Neural progenitor cell (in vitro differentiated cells): Measurements from ENCODE around the gene NR4A3. TPM values are rescaled to one million over a fixed set of nuclear protein-coding genes. Genes with fewer than 3 reads are reported as not detected.

Experiments used
- DNase-seq: peaks from one replicate; pipeline ENCODE4 v3.0.0-alpha.2; 2016; ENCODE audit warnings: low spot score
- H2AFZ ChIP-seq: fragments of 200-600 bp; sonication (generic); replicated peaks from 2 replicates; pipeline ENCODE4 v1.6.1; 2016; ENCODE audit warnings: antibody characterized with exemption
- H3F3A ChIP-seq: fragments of 200-600 bp; sonication (generic); 2 replicates; pipeline ENCODE4 v1.6.1; 2016; ENCODE audit warnings: antibody characterized with exemption, low read depth
- H3K27ac ChIP-seq: fragments of 200-600 bp; sonication (generic); 2 replicates; pipeline ENCODE4 v1.5.1; 2016; ENCODE audit warnings: mild to moderate bottlenecking
- H3K27me3 ChIP-seq: fragments of 200-600 bp; sonication (generic); 2 replicates; pipeline ENCODE4 v1.6.1; 2016; ENCODE audit warnings: mild to moderate bottlenecking, moderate library complexity
- H3K36me3 ChIP-seq: fragments of 200-600 bp; sonication (generic); 2 replicates; pipeline ENCODE4 v1.5.1; 2016
- H3K4me1 ChIP-seq: fragments of 200-600 bp; sonication (generic); 2 replicates; pipeline ENCODE4 v1.6.1; 2016; ENCODE audit warnings: mixed run types
- H3K4me2 ChIP-seq: fragments of 200-600 bp; sonication (generic); 2 replicates; pipeline ENCODE4 v1.6.1; 2016
- H3K4me3 ChIP-seq: fragments of 200-600 bp; sonication (generic); 2 replicates; pipeline ENCODE4 v1.5.1; 2016
- H3K79me2 ChIP-seq: fragments of 200-600 bp; sonication (generic); 2 replicates; pipeline ENCODE4 v1.6.1; 2016; ENCODE audit warnings: low read depth
- H3K9ac ChIP-seq: fragments of 200-600 bp; sonication (generic); 2 replicates; pipeline ENCODE4 v1.6.1; 2016
- H3K9me3 ChIP-seq: fragments of 200-600 bp; sonication (generic); 2 replicates; pipeline ENCODE4 v1.5.1; 2016; ENCODE audit warnings: low read depth
- H4K20me1 ChIP-seq: fragments of 200-600 bp; sonication (generic); 2 replicates; pipeline ENCODE4 v1.6.1; 2016; ENCODE audit warnings: low read depth
- H3K27ac Mint-ChIP-seq: 3 replicates; pipeline ENCODE4 v1.8.0; 2021; ENCODE audit warnings: mixed read lengths
- H3K27me3 Mint-ChIP-seq: 2 replicates; pipeline ENCODE4 v1.8.0; 2022; ENCODE audit warnings: low read depth, mild to moderate bottlenecking, inconsistent platforms, moderate library complexity, mixed read lengths; ENCODE audit not compliant: insufficient read depth
- H3K36me3 Mint-ChIP-seq: 3 replicates; pipeline ENCODE4 v1.8.0; 2021; ENCODE audit warnings: mixed read lengths
- H3K4me1 Mint-ChIP-seq: 3 replicates; pipeline ENCODE4 v1.8.0; 2021; ENCODE audit warnings: mixed read lengths
- H3K4me3 Mint-ChIP-seq: 3 replicates; pipeline ENCODE4 v1.8.0; 2021; ENCODE audit warnings: mild to moderate bottlenecking, moderate library complexity, mixed read lengths
- H3K9me3 Mint-ChIP-seq: 3 replicates; pipeline ENCODE4 v1.8.0; 2020; ENCODE audit warnings: mixed read lengths
- EZH2 ChIP-seq: fragments of 200-600 bp; sonication (generic); IDR thresholded peaks from 2 replicates; pipeline ENCODE4 v1.6.1; 2017; ENCODE audit warnings: antibody characterized with exemption, mild to moderate bottlenecking, moderate library complexity
- EZH2phosphoT487 ChIP-seq: fragments of 200-600 bp; sonication (generic); IDR thresholded peaks from 2 replicates; pipeline ENCODE4 v1.6.1; 2017; ENCODE audit warnings: antibody characterized with exemption
- total RNA-seq: library from RNA; depleted of rRNA; stranded (reverse); fragments of >200 nt; gene quantifications from 2 replicates; pipeline ENCODE4 v1.2.3, GENCODE V29; 2015; ENCODE audit warnings: low replicate concordance
- TF ChIP-seq, protein P1 (sequence below): fragments of 200-600 bp; sonication (generic); IDR thresholded peaks from 2 replicates; pipeline ENCODE4 v1.5.1; 2017; ENCODE audit warnings: antibody characterized with exemption, mild to moderate bottlenecking

The NR4A3 gene
- total RNA-seq, 1 donor from 2014 or later = 0.26 TPM

- Histone ChIP-seq H3K4me1 (no peaks in the 10 kb centered on the region), H3F3A (no peaks in the 10 kb centered on the region), H3K4me2 (no peak overlapping the region), H2AFZ (no peak overlapping the region), H3K36me3 (no peaks in the 10 kb centered on the region), H3K4me3 (no peak overlapping the region), H3K79me2 (no peaks in the 10 kb centered on the region), H3K27me3 (peaks cover 33% of the 10 kb centered on the region), H3K9me3 (no peaks in the 10 kb centered on the region), H4K20me1 (no peaks in the 10 kb centered on the region), H3K27ac (no peak overlapping the region), H3K9ac (no peak overlapping the region)
- no peaks in the 10 kb centered on the region for H3K4me1 Mint-ChIP-seq
- H3K4me3 Mint-ChIP-seq = no peak overlapping the region
- H3K27me3 Mint-ChIP-seq = peaks cover 5% of the 10 kb centered on the region
- no peak overlapping the region for H3K27ac Mint-ChIP-seq
- TF ChIP-seq EZH2phosphoT487 = no peak
- no peak for TF ChIP-seq EZH2
- TF ChIP-seq, protein P1, sequence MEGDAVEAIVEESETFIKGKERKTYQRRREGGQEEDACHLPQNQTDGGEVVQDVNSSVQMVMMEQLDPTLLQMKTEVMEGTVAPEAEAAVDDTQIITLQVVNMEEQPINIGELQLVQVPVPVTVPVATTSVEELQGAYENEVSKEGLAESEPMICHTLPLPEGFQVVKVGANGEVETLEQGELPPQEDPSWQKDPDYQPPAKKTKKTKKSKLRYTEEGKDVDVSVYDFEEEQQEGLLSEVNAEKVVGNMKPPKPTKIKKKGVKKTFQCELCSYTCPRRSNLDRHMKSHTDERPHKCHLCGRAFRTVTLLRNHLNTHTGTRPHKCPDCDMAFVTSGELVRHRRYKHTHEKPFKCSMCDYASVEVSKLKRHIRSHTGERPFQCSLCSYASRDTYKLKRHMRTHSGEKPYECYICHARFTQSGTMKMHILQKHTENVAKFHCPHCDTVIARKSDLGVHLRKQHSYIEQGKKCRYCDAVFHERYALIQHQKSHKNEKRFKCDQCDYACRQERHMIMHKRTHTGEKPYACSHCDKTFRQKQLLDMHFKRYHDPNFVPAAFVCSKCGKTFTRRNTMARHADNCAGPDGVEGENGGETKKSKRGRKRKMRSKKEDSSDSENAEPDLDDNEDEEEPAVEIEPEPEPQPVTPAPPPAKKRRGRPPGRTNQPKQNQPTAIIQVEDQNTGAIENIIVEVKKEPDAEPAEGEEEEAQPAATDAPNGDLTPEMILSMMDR = no peak
- no peaks in the 10 kb centered on the region for H3K36me3 Mint-ChIP-seq
- DNase-seq = no peak
- H3K9me3 Mint-ChIP-seq = no peaks in the 10 kb centered on the region
Measured at GRCh38 chr9:99835581-99835980, 13.9 kb downstream of the NR4A3 start.

- H3K36me3 Mint-ChIP-seq = no peaks in the 10 kb centered on the region
- H3K27me3 Mint-ChIP-seq = peaks cover 2% of the 10 kb centered on the region
- Histone ChIP-seq H3K9me3 (no peaks in the 10 kb centered on the region), H3K79me2 (no peaks in the 10 kb centered on the region), H3F3A (no peaks in the 10 kb centered on the region), H4K20me1 (no peaks in the 10 kb centered on the region), H3K4me3 (no peak overlapping the region), H2AFZ (no peak overlapping the region), H3K27me3 (no peaks in the 10 kb centered on the region), H3K4me2 (no peak overlapping the region), H3K9ac (no peak overlapping the region), H3K36me3 (no peaks in the 10 kb centered on the region), H3K27ac (no peak overlapping the region), H3K4me1 (no peaks in the 10 kb centered on the region)
- H3K9me3 Mint-ChIP-seq = no peaks in the 10 kb centered on the region
- no peak overlapping the region for H3K27ac Mint-ChIP-seq
- H3K4me3 Mint-ChIP-seq = no peak overlapping the region
- TF ChIP-seq EZH2 = no peak
- TF ChIP-seq EZH2phosphoT487 = no peak
- TF ChIP-seq, protein P1 = no peak
- H3K4me1 Mint-ChIP-seq = no peaks in the 10 kb centered on the region
- DNase-seq = no peak
Measured at GRCh38 chr9:99840072-99840471, 18.4 kb downstream of the NR4A3 start.

DNA sequence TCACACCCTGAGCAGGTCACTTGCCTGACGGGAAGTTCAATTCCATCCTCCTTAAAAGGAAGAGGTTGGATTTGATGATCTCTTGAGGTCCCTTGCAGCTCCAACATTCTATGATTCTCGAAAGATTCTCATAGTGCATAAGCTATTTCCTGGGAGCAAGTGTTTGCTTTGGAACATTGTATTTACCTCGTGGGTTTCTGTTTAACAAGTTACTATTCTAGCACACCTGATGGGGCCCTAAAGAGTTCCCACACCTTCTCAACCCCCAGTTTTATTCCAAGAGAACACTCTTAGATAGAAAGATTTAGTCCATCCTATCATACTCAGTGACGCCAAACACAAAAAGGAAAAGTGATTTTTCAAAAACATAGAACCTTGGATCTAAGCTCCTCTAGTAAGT, 23.4 kb downstream of the NR4A3 start:
- no peaks in the 10 kb centered on the region for H3K27me3 ChIP-seq
- no peaks in the 10 kb centered on the region for H3K27me3 Mint-ChIP-seq
- H4K20me1 ChIP-seq = no peaks in the 10 kb centered on the region
- no peak for DNase-seq
- no peak overlapping the region for H3K9ac ChIP-seq
- H3K9me3 Mint-ChIP-seq = no peaks in the 10 kb centered on the region
- H3F3A ChIP-seq = no peaks in the 10 kb centered on the region
- no peaks in the 10 kb centered on the region for H3K4me1 ChIP-seq
- no peak overlapping the region for H3K27ac ChIP-seq
- H3K27ac Mint-ChIP-seq = no peak overlapping the region
- H3K9me3 ChIP-seq = no peaks in the 10 kb centered on the region
- H3K4me1 Mint-ChIP-seq = peaks cover 9% of the 10 kb centered on the region
- peaks cover 4% of the 10 kb centered on the region for H3K36me3 Mint-ChIP-seq
- no peak overlapping the region for H3K4me3 Mint-ChIP-seq
- no peak overlapping the region for H3K4me2 ChIP-seq
- H2AFZ ChIP-seq = no peak overlapping the region
- no peaks in the 10 kb centered on the region for H3K79me2 ChIP-seq
- no peaks in the 10 kb centered on the region for H3K36me3 ChIP-seq
- no peak overlapping the region for H3K4me3 ChIP-seq
- no peak for TF ChIP-seq EZH2phosphoT487
- TF ChIP-seq EZH2 = no peak
- TF ChIP-seq, protein P1 = no peak
